ENCODE data around the gene SLC35G2.

GRCh38 chr3:136862617-136863322 lies 43.8 kb downstream of the SLC35G2 start:
- no peak for TF ChIP-seq CTCF (IDR thresholded peaks at IDR 0.05; ENCODE audit: poor library complexity)
- no peak for TF ChIP-seq EZH2phosphoT487 (IDR thresholded peaks at IDR 0.05; ENCODE audit: low read depth, severe bottlenecking, unreplicated experiment)

Measured in hepatocyte (in vitro differentiated cells).